HG03575 (cell line): ENCODE data around the gene SHMT2.

Source experiments
- ATAC-seq: cut with Tn5 transposase; IDR thresholded peaks from one replicate; pipeline ENCODE4 v1.9.1; 2021; ENCODE audit not compliant: unreplicated experiment, insufficient number of reproducible peaks, low FRiP score; ENCODE audit errors: extremely low read depth

Gene SHMT2

DNA sequence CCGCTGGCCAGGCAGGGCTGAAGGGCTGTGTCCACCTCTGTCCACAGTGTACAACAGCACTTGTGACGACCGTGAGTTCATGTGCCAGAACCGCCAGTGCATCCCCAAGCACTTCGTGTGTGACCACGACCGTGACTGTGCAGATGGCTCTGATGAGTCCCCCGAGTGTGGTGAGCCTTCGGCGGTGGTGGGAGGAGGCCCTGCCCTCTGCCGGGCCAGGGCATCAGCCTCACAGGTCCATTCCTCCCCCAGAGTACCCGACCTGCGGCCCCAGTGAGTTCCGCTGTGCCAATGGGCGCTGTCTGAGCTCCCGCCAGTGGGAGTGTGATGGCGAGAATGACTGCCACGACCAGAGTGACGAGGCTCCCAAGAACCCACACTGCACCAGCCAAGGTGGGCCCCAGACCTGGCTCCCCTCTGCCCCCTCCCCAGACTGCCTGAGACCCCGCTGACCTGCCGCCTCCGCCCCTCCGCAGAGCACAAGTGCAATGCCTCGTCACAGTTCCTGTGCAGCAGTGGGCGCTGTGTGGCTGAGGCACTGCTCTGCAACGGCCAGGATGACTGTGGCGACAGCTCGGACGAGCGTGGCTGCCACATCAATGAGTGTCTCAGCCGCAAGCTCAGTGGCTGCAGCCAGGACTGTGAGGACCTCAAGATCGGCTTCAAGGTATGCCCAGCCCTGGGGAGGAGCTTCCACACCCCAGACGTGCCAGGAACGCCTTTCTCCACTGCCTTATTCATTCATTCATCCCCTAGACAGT is 33.7 kb upstream of the SHMT2 start:
- ATAC-seq: no peak

DNA sequence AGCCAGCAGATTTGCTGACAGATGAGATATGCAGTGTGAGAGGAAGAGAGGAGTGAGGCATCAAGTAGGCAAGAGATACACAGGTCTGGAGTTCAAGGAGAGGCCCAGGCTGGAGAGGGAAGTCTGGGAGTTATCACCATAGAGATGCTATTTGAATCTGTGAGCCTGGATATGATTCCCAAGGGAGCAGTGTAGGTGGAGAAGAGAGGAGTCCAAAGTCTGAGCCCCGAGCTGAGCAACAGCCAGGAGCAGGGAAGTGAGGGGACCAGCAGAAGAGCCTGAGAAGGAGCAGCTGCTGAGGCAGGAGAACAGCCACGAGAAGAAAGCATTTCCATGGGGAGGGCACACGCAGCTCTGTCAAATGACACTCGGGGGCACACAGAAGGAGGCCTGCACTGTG is 33.1 kb upstream of the SHMT2 start:
- ATAC-seq: no peak

DNA sequence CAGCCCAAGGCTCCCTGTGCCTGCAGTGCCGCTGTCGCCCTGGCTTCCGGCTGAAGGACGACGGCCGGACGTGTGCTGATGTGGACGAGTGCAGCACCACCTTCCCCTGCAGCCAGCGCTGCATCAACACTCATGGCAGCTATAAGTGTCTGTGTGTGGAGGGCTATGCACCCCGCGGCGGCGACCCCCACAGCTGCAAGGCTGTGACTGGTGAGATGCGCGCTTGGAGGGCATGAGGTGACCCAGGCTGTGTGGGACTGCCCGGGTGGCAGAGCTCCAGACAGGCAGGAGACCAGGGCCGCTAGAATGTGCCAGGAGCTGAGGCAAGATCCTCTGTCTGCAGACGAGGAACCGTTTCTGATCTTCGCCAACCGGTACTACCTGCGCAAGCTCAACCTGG is 32.6 kb upstream of the SHMT2 start:
- ATAC-seq: no peak

DNA sequence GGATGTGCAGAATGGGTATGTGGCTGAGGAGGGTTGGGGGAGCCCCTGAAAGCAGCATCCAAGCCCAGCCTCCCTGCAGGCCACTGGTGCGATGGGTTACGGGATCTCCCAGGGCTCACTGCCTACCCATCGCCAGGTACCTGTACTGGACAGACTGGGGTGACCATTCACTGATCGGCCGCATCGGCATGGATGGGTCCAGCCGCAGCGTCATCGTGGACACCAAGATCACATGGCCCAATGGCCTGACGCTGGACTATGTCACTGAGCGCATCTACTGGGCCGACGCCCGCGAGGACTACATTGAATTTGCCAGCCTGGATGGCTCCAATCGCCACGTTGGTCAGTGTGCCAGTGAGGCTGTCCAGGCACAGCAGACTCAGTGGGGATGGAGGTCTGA is 31.2 kb upstream of the SHMT2 start:
- ATAC-seq: no peak

DNA sequence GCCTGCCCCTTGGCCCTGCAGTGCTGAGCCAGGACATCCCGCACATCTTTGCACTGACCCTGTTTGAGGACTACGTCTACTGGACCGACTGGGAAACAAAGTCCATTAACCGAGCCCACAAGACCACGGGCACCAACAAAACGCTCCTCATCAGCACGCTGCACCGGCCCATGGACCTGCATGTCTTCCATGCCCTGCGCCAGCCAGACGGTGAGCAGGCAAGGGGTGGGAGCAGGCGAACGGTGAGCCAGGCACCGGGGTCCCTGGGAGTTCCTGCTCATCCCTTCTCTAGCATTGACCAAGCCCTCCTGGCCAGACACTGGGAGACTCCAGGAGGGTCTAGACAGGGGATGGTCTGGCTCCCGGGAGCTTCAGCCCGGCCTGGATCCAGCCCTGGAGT is 30.3 kb upstream of the SHMT2 start:
- no peak for ATAC-seq

DNA sequence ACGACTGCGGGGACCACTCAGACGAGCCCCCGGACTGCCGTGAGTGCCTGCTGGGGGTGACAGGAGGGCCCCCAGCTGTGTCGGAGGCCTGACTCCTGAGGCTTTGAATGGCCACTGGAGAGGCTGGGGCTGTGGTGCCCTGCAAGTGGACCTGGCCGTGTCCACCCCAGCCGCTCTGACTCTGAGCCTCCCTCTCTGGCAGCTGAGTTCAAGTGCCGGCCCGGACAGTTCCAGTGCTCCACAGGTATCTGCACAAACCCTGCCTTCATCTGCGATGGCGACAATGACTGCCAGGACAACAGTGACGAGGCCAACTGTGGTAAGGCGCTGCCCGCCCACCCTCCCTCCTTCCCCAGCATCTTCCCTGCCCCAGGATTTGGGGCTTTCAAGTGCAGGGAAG is 29.0 kb upstream of the SHMT2 start:
- ATAC-seq: no peak

DNA sequence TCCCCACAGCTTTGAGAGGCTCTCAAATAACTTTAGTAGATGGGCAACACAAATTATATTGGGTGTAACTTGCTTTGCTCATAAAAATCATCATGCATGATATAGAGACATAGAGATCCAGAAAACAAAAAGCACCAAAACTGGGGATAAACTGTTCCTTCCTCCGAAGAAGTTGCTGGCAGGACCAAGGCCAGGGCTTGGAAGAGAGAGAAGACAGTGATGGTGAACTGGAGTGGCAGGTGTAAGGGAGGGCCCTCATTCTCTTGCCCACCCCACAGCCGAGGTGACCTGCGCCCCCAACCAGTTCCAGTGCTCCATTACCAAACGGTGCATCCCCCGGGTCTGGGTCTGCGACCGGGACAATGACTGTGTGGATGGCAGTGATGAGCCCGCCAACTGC is 28.3 kb upstream of the SHMT2 start:
- no peak for ATAC-seq

DNA sequence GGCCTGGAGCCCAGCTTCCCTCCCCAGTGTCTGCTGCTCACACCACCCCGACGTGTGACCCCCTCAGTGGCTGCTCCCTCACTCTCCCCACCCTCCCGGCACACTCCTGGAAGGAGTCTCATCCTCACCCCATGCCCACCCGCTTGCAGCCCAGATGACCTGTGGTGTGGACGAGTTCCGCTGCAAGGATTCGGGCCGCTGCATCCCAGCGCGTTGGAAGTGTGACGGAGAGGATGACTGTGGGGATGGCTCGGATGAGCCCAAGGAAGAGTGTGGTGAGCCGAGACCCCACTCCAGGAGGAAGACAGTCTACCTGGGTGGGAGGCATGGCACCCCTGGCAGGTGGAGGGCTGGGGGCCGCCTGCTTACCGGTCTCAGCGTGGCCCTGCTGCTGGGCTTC is 27.9 kb upstream of the SHMT2 start:
- no peak for ATAC-seq

DNA sequence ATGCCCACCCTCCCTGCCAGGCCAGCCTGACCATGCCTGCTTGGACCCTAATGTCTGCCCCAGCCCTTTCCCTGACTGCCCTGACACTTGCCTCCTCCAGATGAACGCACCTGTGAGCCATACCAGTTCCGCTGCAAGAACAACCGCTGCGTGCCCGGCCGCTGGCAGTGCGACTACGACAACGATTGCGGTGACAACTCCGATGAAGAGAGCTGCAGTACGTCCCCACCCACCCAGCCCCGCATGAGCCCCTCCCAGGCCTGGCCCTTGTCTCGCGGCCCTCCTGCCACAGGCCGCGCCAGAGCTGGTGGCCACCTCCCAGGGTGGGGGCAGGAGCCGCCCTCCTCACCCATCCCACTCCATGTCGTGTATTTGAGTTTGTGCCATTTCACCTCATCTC is 27.2 kb upstream of the SHMT2 start:
- no peak for ATAC-seq

DNA sequence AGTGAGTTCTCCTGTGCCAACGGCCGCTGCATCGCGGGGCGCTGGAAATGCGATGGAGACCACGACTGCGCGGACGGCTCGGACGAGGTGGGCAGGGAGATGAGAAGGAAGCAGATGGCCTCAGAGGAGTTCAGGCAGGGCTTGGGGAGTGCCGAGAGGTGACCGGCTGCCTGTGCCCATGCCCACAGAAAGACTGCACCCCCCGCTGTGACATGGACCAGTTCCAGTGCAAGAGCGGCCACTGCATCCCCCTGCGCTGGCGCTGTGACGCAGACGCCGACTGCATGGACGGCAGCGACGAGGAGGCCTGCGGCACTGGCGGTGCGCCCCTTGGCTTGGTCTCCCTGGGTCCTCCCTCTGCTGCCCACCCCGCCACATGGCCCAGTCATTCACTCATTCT is 26.3 kb upstream of the SHMT2 start:
- ATAC-seq: no peak

DNA sequence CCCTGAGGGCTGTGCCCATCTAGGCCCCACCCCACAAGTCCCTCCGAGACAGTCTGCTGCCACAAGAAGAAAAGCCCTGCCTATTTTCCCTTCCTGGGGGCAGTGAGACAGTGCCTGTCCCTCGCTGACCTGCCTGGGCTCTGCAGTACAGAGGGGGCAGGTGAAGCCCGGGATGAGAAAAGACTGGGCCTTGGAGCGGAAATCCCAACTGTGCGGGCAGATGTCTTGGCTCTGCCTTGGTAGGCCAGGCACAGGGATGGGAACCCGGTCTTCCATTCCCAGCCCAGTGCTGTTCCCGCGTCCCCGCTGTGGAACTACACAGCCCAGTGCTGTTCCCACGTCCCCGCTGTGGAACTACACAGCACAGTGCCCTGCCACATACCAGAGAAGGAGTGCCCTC is 25.7 kb upstream of the SHMT2 start:
- no peak for ATAC-seq

DNA sequence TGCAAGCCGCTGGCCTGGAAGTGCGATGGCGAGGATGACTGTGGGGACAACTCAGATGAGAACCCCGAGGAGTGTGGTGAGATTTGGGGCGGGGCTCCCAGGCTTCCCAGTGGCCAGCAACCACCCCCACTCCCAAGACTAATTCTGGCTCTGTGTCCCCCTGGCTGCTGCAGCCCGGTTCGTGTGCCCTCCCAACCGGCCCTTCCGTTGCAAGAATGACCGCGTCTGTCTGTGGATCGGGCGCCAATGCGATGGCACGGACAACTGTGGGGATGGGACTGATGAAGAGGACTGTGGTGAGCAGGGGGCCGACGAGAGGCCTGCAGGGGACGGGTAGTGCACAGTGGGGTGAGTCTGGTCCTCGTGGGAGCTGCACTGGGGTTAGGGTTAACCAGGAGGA is 25.1 kb upstream of the SHMT2 start:
- no peak for ATAC-seq

DNA sequence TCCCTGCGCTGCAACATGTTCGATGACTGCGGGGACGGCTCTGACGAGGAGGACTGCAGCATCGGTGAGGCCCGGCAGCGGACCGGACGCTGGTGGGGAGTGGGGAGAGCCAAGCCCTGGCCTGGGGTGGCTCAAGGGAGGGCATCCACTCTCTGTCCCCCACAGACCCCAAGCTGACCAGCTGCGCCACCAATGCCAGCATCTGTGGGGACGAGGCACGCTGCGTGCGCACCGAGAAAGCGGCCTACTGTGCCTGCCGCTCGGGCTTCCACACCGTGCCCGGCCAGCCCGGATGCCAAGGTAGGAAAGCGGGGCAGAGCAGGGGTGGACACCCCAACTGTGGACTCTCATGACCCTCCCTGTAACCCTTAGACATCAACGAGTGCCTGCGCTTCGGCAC is 24.3 kb upstream of the SHMT2 start:
- ATAC-seq: no peak

DNA sequence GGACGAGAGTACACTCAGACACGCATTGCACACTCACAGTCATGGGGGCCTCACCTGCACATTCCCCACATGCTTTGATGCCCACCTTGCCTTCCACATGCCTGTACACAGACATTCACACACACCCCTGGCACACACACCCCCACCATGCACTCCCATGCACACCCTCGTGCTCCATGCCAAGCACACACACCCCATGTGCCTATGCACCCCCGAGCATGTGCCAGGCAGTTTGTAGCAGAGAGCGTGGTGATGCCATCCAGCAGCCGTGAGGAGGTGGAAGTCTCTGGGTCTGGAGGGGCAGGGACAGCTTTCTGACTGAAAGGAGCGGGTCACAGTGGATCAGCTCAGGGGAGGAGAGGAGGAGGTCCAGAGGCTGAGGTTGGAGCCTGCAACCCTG is 23.6 kb upstream of the SHMT2 start:
- ATAC-seq: no peak

DNA sequence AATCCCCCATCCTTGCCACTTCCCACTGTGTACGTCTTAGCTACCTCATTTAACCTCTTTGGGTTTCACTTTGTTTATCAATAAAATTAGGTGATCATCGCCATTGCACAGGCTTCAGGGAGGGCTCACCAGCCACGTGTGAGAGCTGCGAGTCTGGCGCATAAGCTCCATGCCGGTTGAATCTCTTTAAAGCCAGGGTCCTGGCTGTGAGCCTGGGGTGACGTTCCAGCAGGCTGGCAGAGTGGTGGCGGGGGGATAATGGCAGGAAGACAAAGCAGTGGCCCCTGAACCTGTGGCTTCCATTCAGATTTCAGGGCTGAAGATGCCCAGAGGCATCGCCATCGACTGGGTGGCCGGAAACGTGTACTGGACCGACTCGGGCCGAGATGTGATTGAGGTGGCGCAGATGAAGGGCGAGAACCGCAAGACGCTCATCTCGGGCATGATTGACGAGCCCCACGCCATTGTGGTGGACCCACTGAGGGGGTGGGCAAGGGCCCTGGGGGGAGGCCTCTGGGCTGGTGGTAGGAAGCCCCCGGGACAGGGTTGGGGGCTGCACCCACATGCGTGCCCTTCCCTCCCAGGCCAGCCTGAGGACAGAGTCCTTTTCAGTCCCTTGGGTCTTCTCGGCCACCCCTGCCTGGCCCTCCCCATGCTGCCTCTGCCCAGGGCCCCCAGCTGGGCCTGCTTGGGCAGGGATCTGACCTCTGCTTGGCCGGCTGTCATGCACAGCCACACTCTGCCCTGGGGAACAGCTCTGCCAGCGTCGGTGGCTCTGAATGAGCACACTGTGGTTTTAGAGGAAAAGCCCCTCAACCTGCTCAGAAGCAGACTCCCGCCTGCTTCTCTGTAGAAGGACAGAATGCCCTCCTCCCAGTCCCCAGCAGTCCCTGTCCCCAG is 21.5 kb upstream of the SHMT2 start:
- no peak for ATAC-seq

DNA sequence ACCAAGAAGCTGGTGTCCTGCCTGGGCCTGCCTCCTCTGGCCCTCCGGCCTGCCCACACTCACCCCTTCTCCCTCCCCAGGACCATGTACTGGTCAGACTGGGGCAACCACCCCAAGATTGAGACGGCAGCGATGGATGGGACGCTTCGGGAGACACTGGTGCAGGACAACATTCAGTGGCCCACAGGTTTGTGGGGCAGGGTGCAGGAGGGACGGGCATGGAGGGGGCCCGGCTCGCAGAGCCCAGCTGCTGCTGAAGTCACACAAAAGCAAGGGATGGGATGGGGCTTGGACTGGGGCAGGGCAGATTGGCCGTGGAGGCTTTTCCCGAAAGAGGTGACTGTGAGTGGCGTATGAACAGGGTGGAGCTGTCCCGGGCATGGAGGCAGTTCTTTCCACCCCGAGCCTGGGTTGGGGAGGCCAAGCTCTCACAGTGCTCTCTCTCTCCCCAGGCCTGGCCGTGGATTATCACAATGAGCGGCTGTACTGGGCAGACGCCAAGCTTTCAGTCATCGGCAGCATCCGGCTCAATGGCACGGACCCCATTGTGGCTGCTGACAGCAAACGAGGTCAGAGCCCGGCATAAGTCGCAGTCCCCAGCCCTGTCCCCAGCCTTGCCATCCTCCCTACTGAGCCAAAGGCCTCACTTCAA is 20.8 kb upstream of the SHMT2 start:
- ATAC-seq: no peak

DNA sequence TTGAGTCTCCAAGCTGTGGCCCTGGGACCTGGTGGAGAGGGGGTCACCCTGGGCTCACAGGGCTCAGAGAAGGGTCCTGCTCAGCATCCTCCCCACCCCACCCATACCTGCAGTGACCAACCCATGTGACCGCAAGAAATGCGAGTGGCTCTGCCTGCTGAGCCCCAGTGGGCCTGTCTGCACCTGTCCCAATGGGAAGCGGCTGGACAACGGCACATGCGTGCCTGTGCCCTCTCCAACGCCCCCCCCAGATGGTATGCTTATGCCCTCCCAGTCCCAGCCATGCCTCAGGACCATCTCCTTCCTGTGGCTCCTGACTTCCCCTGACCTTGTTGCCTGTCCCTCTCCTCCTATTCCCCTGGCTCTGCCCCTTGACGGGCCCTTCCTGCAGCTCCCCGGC is 19.6 kb upstream of the SHMT2 start:
- no peak for ATAC-seq

DNA sequence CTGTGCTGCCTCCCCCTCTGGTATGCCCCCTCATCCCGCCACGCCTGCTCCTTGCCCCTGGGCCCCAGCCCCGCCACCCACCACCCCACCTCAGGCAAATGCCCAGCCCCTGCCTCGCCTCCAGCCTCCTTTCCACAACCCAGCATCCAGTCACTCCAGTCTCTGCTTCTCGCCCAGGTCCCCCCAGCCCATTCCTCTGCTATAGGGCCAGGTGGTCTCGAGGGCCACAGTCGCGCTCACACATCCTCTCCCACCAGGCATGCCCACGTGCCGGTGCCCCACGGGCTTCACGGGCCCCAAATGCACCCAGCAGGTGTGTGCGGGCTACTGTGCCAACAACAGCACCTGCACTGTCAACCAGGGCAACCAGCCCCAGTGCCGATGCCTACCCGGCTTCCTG is 19.1 kb upstream of the SHMT2 start:
- ATAC-seq: no peak

DNA sequence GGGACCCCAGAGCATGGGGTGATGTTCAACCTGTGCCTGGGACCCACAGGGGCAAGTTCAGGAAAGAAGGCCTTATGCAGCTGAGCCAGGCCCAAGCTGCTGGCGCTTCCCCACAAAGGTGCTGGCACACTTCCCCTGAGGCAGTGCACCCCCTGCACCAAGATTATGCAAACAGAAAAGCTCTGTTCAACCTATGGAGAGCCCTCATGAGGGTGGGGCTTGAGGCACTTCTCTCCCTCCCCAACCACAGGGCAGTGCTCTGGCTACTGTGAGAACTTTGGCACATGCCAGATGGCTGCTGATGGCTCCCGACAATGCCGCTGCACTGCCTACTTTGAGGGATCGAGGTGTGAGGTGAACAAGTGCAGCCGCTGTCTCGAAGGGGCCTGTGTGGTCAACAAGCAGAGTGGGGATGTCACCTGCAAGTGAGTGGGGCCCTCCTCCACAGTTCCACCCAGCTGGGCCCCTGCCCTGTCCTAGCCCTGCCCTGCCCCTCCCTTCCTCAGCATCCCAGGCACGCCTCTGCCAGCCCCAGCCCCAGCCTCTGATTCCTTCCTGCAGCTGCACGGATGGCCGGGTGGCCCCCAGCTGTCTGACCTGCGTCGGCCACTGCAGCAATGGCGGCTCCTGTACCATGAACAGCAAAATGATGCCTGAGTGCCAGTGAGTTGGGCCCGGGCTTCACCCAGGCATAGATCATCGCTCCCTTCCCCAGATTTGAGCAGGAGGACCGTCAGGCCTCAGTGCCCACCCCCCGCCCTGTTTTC is 18.4 kb upstream of the SHMT2 start:
- no peak for ATAC-seq
